ENCODE data around the gene TMEM132E.

Gene TMEM132E

GRCh38 chr17:34568953-34569352 is 10.4 kb upstream of the TMEM132E start:
- no peak for DNase-seq (ENCODE audit: low spot score)

- no peak for DNase-seq (ENCODE audit: low spot score)
These were observed 9.8 kb upstream of the TMEM132E start for GRCh38 chr17:34569591-34569990.

GRCh38 chr17:34570506-34570905 is 8.9 kb upstream of the TMEM132E start:
- DNase-seq (ENCODE audit: low spot score) = no peak

GRCh38 chr17:34571428-34572130 is 7.8 kb upstream of the TMEM132E start:
- no peak for DNase-seq (ENCODE audit: low spot score)

- no peak for DNase-seq (ENCODE audit: low spot score)
These were observed 6.9 kb upstream of the TMEM132E start for GRCh38 chr17:34572483-34572882.

- no peak for DNase-seq (ENCODE audit: low spot score)
These were observed 4.2 kb upstream of the TMEM132E start for GRCh38 chr17:34575182-34575581.

GRCh38 chr17:34578016-34578415 is 1.4 kb upstream of the TMEM132E start:
- DNase-seq (ENCODE audit: low spot score) = no peak

- no peak for DNase-seq (ENCODE audit: low spot score)
These were observed 746 bp upstream of the TMEM132E start for GRCh38 chr17:34578656-34579016.

GRCh38 chr17:34579979-34580684 is 750 bp downstream of the TMEM132E start:
- no peak for DNase-seq (ENCODE audit: low spot score)

GRCh38 chr17:34580685-34581445 is 1.5 kb downstream of the TMEM132E start:
- DNase-seq (ENCODE audit: low spot score) = no peak

GRCh38 chr17:34581446-34582184 is 2.2 kb downstream of the TMEM132E start:
- no peak for DNase-seq (ENCODE audit: low spot score)

GRCh38 chr17:34582185-34582900 is 3.0 kb downstream of the TMEM132E start:
- no peak for DNase-seq (ENCODE audit: low spot score)

GRCh38 chr17:34582901-34583245 is 3.5 kb downstream of the TMEM132E start:
- no peak for DNase-seq (ENCODE audit: low spot score)

GRCh38 chr17:34584805-34585416 is 5.5 kb downstream of the TMEM132E start:
- DNase-seq (ENCODE audit: low spot score) = no peak

GRCh38 chr17:34586346-34586846 is 7.0 kb downstream of the TMEM132E start:
- DNase-seq (ENCODE audit: low spot score) = no peak

GRCh38 chr17:34588266-34588665 is 8.9 kb downstream of the TMEM132E start:
- DNase-seq (ENCODE audit: low spot score) = no peak

GRCh38 chr17:34589120-34589965 is 10.0 kb downstream of the TMEM132E start:
- no peak for DNase-seq (ENCODE audit: low spot score)

GRCh38 chr17:34592002-34592401 is 12.6 kb downstream of the TMEM132E start:
- no peak for DNase-seq (ENCODE audit: low spot score)

- DNase-seq (ENCODE audit: low spot score) = no peak
These were observed 17.5 kb downstream of the TMEM132E start for GRCh38 chr17:34596920-34597319.

- DNase-seq (ENCODE audit: low spot score) = no peak
These were observed 18.9 kb downstream of the TMEM132E start for GRCh38 chr17:34598161-34598776.
